GM18907 (cell line): Measurements from ENCODE around the gene ELAVL2.

ENCODE experiments used
- ATAC-seq: cut with Tn5 transposase; IDR thresholded peaks from one replicate; pipeline ENCODE4 v1.9.1; 2021; ENCODE audit warnings: mild to moderate bottlenecking, moderate library complexity; ENCODE audit not compliant: unreplicated experiment

Gene ELAVL2

DNA sequence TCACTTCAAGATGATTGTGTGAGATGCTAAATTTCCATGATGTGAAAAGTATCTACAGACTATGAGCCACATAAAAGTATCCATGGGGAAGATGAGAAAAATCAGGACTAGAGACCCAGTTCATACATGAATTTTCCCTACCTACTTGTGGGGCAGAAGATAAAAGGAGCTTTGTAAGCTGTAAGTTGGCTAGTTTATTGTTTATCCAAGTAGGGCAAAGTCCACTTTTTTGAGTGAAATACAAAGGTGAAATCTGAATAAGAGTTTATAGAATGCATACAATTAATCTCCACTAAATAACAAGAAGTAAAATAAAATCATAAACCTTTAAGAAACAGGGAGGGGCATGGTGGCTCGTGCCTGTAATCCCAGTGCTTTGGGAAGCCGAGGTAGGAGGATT lies 160.4 kb downstream of the ELAVL2 start:
- ATAC-seq: no peak

- no peak for ATAC-seq
Observed at GRCh38 chr9:23665051-23665450, 161.0 kb downstream of the ELAVL2 start.

DNA sequence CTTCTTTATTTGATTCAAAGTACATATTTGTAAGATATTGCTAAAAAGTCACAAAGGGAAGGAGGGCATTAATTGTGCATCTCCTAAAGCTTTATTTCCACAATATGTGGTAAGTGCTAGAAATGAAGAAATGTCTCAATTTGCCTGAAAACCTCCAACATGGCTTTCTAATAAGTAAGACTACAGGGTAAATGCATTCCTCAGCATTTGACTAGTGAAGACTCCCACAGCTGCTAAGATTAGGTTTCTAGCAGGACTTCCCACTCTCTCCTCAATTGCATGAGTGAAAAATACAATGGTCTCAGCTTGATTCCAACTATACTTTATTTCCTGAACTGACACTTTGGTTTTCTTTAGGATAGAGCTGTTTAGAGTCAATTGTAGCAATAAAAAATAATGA lies 162.1 kb downstream of the ELAVL2 start:
- no peak for ATAC-seq

DNA sequence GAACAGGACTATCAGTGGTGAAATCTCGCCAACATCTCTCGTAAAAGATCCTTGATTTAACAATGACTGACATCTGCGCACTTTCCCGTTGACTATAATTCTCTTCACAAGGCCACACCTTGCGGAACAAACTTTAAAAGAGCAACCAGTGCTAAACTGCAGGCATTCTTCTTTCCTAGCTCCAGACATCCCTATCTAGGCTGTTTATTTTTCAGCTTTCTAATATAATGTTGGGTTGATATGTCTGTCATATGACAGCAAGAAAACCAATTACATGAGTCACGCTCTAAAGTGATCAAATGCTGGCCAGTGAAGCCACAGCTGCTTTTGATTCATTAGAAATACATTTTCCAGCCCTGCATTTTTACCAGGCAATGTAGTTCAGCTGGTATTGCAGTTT lies 162.5 kb downstream of the ELAVL2 start:
- no peak for ATAC-seq

DNA sequence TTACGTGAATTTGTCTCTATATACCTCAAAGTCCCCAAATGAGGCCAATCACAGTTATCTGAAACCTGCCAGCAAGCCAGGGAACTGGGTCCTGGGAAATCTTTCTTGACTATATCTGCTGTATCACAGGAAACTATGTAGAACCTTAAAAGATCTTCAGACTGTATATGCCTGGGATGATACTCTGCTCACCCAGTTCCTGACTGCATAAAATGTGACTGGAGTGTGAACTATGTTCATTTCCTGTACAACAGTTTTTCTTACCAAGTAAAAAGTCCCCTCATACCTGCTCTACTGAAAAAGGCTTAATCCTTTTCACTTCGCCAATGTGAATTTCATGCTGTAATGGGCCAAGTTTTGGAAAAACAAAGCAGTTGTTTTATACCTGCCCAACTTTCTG lies 162.9 kb downstream of the ELAVL2 start:
- ATAC-seq: no peak

DNA sequence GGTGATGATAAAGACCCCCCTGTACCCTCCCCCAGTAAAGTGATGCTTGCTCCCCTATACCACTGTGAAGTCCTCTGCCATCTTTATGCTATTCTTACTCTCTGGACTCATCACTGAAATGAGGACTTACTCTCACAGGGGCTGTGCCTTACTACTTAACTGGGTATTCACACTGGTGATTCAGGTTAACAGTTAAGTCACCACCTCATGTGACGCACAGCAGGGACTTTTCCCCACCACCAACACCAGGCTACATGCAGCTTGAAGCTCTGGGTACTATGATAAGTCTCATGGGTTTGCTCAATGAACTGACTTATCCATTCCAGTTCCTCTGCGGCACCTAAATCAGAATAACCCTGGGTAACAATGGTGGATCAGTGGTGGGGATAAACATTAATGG lies 163.7 kb downstream of the ELAVL2 start:
- ATAC-seq: no peak

DNA sequence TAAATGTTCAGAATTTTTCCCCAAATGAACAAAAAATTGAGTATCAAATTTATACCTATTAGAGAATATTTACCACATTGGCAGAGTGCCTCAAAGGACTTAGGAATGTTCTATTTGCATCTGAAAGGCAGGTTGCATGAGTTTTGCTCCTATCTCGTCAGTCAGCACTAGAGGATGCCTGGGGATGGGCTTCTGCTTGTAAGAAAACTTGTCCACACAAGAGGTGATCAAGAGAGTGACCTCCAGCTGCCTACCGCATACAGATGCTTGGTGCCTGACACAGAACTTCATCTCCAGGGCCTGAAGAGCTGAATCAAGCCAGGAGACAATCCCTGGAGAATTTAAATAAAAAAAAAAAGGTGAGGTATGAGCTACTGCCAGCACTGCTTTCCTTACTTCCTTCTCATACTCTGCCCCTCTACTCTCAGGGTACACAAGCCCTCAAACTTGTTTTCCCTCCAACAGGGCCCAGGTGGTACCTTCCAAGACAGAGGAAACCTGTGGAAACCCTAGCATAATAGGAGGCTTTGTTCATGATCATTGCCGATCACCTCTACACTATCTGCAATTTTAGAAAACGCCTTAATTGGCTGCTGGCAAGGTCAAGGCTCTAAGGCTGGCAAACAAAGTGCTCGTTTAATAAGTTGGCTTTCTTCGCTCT lies 166.6 kb downstream of the ELAVL2 start:
- ATAC-seq: no peak

DNA sequence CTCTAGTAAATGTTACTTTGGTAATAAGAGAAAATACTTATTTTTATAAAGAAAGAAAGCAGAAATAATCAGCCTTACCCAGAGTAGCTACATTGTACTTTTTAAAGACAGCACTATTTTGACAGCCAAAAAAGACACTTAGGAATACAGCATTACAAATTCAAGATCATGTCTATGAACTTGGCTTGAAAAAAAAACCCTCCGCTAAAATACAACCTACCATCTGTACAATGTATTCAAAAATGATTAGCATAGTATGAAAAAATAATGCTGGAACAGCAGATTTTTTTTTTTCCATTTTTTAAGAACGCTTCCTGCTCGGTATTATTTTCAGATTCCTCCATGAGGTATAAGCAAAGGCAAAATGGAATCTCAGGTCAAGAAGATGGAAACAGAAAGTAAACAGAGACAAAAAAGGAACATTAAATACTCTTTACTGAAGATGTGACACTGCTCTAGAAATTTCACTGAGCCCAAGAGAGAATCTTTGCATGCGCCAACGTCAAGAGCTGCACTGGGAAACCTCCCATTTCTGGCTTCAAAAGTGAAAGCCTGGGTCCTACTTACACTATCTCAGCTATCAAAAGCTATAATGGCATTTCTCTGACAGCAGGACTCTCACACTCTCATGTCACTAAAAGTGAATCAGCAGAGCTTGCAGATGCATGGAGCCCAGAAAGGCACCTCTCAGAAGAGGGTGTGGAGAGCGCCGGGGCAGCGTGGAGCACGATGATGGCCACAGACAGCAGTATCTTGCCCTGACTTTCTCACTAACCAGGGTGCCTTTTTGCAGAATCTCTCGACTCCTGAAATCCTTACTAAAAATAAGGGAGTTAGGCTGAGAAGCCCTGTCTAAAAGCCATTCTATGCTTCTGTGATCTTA lies 167.4 kb downstream of the ELAVL2 start:
- ATAC-seq: no peak

DNA sequence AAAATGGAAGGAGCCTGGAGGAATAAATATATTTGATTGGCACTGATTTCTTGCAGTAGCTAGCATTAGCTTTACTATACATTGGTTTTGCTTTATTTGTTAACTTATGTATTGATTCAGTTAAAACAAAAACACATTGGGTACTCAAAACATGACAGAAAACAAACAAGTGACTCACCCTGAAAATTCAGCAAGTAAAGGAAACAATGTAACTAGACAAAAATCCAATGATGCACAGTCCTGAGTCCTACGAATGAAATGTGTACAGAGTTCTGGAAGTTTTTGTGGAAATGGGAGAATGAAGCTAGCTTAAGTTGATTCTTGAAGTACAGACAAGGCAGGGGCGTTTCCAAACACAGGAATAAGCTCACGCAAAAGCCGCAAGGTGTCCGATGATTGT lies 175.0 kb downstream of the ELAVL2 start:
- no peak for ATAC-seq

- no peak for ATAC-seq
Observed at GRCh38 chr9:23648651-23649050, 177.4 kb downstream of the ELAVL2 start.

DNA sequence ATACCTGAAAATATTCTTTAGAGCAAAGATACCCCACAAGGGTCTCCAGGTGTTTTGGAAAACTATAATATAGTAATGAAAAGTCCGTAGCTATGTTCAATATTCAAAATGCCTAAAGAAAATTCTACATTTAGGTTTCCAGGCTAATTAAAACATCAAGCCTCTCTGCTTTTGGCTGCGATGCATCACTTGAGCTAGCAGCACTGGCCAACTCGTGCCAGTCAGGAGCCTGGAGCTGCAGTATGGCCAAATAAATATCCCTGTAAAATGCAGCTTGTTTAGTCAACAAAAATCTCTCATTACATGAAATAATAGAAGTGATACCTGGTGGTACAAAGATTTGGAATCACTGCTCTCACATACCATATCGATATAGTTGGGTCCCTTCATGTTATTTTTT lies 181.1 kb downstream of the ELAVL2 start:
- no peak for ATAC-seq

DNA sequence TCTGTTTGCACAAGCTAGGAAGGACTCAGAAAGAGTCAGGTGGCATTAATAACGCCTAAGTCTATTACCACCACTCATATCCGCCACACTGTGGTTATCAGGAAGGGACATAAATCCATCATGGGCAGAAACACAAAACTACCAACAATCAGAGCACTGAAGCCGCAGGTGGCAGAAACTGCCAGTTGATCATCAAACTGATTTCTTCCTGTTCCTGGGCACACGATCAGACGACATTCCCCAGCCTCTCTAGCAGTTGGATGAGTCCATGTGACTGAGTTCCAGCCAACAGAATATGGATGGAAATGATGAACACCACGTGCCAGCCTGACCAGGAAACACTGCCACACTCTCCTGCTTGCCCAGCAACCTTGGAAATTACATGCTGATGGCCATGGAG lies 181.7 kb downstream of the ELAVL2 start:
- no peak for ATAC-seq

DNA sequence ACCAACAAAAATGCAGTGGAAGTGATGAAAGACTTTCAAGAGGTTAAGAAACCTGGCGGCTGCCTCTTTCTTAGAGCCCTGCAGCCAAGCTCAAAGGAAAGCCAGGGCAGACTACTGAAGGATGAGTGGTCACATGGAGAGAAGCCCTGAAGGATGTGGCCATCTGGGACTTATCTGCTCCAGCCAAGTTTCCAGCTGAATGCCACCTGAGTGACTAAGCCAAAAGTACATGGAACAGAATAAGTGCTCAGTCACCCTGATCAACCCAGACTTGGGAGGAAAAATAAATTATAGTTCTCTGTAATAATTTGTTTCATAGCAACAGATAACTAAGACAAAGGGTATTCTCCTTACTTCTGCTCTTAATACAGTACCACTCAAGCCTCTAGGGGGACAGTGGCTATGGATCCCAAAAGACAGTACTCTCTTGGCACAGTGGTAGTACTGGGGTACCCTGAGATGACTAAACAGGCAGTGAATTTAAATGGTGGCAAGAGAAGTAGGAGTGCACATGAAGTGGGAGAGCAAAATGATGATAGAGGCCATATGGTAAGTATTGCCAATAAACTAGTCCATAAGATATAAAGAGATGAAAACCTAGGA lies 182.3 kb downstream of the ELAVL2 start:
- no peak for ATAC-seq
